ENCODE measurements around the gene SLC25A33. TPM values are rescaled to one million over a fixed set of nuclear protein-coding genes. Genes with fewer than 3 reads are reported as not detected.

The SLC25A33 gene
- total and polyA plus RNA-seq, 2 of the 8 experiments (the other 6 are each of a cell fraction or from before 2014, with no cell fraction given): 7.8 to 12.8 TPM

DNA sequence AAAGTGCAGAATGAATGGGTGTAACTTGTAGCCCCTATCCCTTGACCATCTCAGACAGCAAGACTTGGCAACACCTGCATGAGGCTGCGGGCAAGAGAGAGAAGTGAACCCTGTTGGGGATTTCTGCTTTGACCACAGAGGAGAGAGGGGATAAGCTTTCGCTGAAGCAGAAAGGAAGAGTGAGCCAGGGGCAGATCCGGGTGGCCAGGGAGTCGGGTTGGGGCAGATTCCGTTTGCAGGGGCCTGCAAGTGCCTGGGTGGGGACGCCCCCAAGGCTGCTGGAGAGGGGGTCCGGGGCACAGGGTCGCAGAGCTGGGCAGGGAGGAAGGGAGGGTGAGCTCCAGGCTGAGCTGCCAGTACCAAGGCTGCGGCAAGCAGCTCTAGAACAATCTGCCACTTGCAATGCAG, 86.9 kb downstream of the SLC25A33 start:
- no peaks in the 10 kb centered on the region for H4K20me1 ChIP-seq (replicated peaks in 1 of 2; ENCODE audit: control insufficient read depth in 1 of 2, insufficient read depth in 2 of 2, low read length in 2 of 2)
- no peaks in the 10 kb centered on the region for H3K23me2 ChIP-seq (ENCODE audit: low read depth, low read length)
- TF ChIP-seq POLR2AphosphoS5 (IDR thresholded peaks at IDR 0.05; ENCODE audit: low read depth, low read length) (no peak), JUND (IDR thresholded peaks at IDR 0.05; ENCODE audit: low read length) (no peak), KDM5A (IDR thresholded peaks at IDR 0.05; ENCODE audit: low read length) (no peak), GTF2F1 (IDR thresholded peaks at IDR 0.05; ENCODE audit: borderline replicate concordance, low read depth, low read length) (no peak), PHF8 (conservative IDR thresholded peaks at IDR 0.05; ENCODE audit: low read depth, low read length) (no peak), EGR1 (IDR thresholded peaks at IDR 0.05; ENCODE audit: borderline replicate concordance, low read depth, low read length) (no peak)
- H2AK5ac ChIP-seq (ENCODE audit: low read depth, low read length): no peak overlapping the region
- no peaks in the 10 kb centered on the region for H3K79me1 ChIP-seq (ENCODE audit: low read depth, low read length)
- 93% methylated on average over 8 of the region's 9 CpGs; no CpG with 5 or more reads in 1 of the 2 experiments for WGBS, 2 experiments (ENCODE audit: extremely low coverage in 1 of 2, insufficient coverage in 1 of 2, insufficient read length in 1 of 2, insufficient replicate concordance in 2 of 2, low coverage in 1 of 2, low lambda C conversion rate in 2 of 2, missing lambda C conversion rate in 1 of 2)
- H3K9ac ChIP-seq (replicated peaks in 1 of 4; ENCODE audit: extremely low read depth in 1 of 4, low read depth in 3 of 4, low read length in 3 of 4): no peak overlapping the region
- no peaks in the 10 kb centered on the region for H3K79me2 ChIP-seq (ENCODE audit: control insufficient read depth in 1 of 2, insufficient read depth in 2 of 2, low read length in 2 of 2)
- H3K4me2 ChIP-seq (ENCODE audit: insufficient read depth in 1 of 2, low read depth in 2 of 2, low read length in 2 of 2): no peak overlapping the region
- no peak overlapping the region for H2AFZ ChIP-seq (ENCODE audit: low read length)
- no peak overlapping the region for H3K14ac ChIP-seq (ENCODE audit: insufficient read length)
- no peak overlapping the region for H2BK20ac ChIP-seq (ENCODE audit: low read length)
- H3K9me3 ChIP-seq (ENCODE audit: insufficient read depth in 2 of 2, low read depth in 1 of 2, low read length in 1 of 2): no peaks in the 10 kb centered on the region
- peak overlapping the region; percentile 38 for H2BK120ac ChIP-seq (replicated peaks; ENCODE audit: low read depth, low read length)
- POLR2A ChIA-PET (ENCODE audit: partially characterized antibody): interaction anchor here (1.2 kb wide), 1 partner anchor 10 kb away, joined by 4 read pairs; no protein-coding TSS in a partner anchor
- CTCF ChIA-PET (ENCODE audit: partially characterized antibody): interaction anchor here (0.6 to 7.7 kb wide), 33 partner anchors 9 to 527 kb away, joined by 3 to 77 read pairs (median 4); partner anchors contain the start of gene PIK3CD
- no peak overlapping the region for H4K5ac ChIP-seq (ENCODE audit: insufficient read length, low read depth, low read length)
- H3K18ac ChIP-seq (ENCODE audit: extremely low read depth, low read length): no peak overlapping the region
- peaks cover 0 to 8% (median 0%) of the 10 kb centered on the region in 4 experiments; a peak in 2 of 7 replicates for H3K27me3 ChIP-seq (replicated peaks in 1 of 4; ENCODE audit: control insufficient read depth in 3 of 4, extremely low read depth in 1 of 4, insufficient read depth in 3 of 4, low read length in 3 of 4)
- no peak overlapping the region for H3K4ac ChIP-seq (replicated peaks; ENCODE audit: insufficient read length, low read depth, low read length)
- no peak overlapping the region for H2BK12ac ChIP-seq (ENCODE audit: low read depth, low read length)
- no peak overlapping the region for H3K56ac ChIP-seq (replicated peaks; ENCODE audit: insufficient read length, low read depth, low read length)
- H3K36me3 ChIP-seq (ENCODE audit: control insufficient read depth in 2 of 4, insufficient read depth in 4 of 4, low read length in 3 of 4): no peaks in the 10 kb centered on the region
- H4K91ac ChIP-seq (replicated peaks; ENCODE audit: insufficient read length, low read length): no peak overlapping the region
- no peak overlapping the region for H3K23ac ChIP-seq (ENCODE audit: insufficient read length)
- DNase-seq (ENCODE audit: low read depth in 1 of 2, low spot score in 2 of 2) (peak in 1 of 2 experiments; percentile 39), FAIRE-seq (no peak)
- H3K27ac ChIP-seq (ENCODE audit: low read depth, low read length): no peak overlapping the region
- peaks cover 0 to 10% (median 8%) of the 10 kb centered on the region in 4 experiments; a peak in 5 of 7 replicates for H3K4me1 ChIP-seq (replicated peaks in 1 of 4; ENCODE audit: control insufficient read depth in 3 of 4, insufficient read depth in 4 of 4, low read length in 3 of 4)
- H4K8ac ChIP-seq (ENCODE audit: extremely low read depth, insufficient read depth, low read length): no peak overlapping the region
- no peak overlapping the region for H2BK15ac ChIP-seq (ENCODE audit: low read length)
- H3K4me3 ChIP-seq (ENCODE audit: extremely low read depth in 1 of 4, insufficient read depth in 2 of 4, low read depth in 3 of 4, low read length in 4 of 4): no peak overlapping the region
- no peak overlapping the region for H2BK5ac ChIP-seq (ENCODE audit: low read depth, low read length)

All from H1 (cell line).